ENCODE measurements around the gene FUCA1.
"Not testable (repeated sequence)": the region's sequence is repeated elsewhere in the genome, so short reads cannot be mapped to it uniquely, and the experiment has no call there.

FUCA1 gene

GRCh38 chr1:23843644-23844043 lies 24.4 kb downstream of the FUCA1 start:
- Histone ChIP-seq H2AFZ (ENCODE audit: low read length, unreplicated experiment) (no peak overlapping the region), H3K36me3 (ENCODE audit: insufficient read depth, low read length) (0 out of 2 replicates have a peak, but pooled peaks cover 5% of the 10 kb centered on the region), H3K4me3 (ENCODE audit: low read depth, low read length) (no peak overlapping the region), H3K4me1 (ENCODE audit: control insufficient read depth, insufficient read depth, low read length, unreplicated experiment) (no peaks in the 10 kb centered on the region), H3K79me2 (ENCODE audit: control insufficient read depth, insufficient read depth, low read length, unreplicated experiment) (no peaks in the 10 kb centered on the region), H3K27me3 (ENCODE audit: insufficient read depth, low read length) (0 out of 2 replicates have a peak, but pooled peaks cover 9% of the 10 kb centered on the region), H3K27ac (ENCODE audit: low read depth, low read length) (no peak overlapping the region)

- Histone ChIP-seq H3K27ac (ENCODE audit: low read depth, low read length) (no peak overlapping the region), H3K27me3 (ENCODE audit: insufficient read depth, low read length) (peaks cover 23% of the 10 kb centered on the region), H3K36me3 (ENCODE audit: insufficient read depth, low read length) (no peaks in the 10 kb centered on the region), H3K4me3 (ENCODE audit: low read depth, low read length) (peak overlapping the region; percentile 64), H3K4me1 (ENCODE audit: control insufficient read depth, insufficient read depth, low read length, unreplicated experiment) (no peaks in the 10 kb centered on the region), H2AFZ (ENCODE audit: low read length, unreplicated experiment) (no peak overlapping the region), H3K79me2 (ENCODE audit: control insufficient read depth, insufficient read depth, low read length, unreplicated experiment) (no peaks in the 10 kb centered on the region)
Measured at GRCh38 chr1:23838401-23838866, 29.7 kb downstream of the FUCA1 start.

- H3K27me3 ChIP-seq (ENCODE audit: insufficient read depth, low read length), result peaks cover 23% of the 10 kb centered on the region
- H3K36me3 ChIP-seq (ENCODE audit: insufficient read depth, low read length), result no peaks in the 10 kb centered on the region
- H3K4me3 ChIP-seq (ENCODE audit: low read depth, low read length), result peak overlapping the region; percentile 64
- H3K79me2 ChIP-seq (ENCODE audit: control insufficient read depth, insufficient read depth, low read length, unreplicated experiment), result no peaks in the 10 kb centered on the region
- H3K27ac ChIP-seq (ENCODE audit: low read depth, low read length), result no peak overlapping the region
- no peak overlapping the region for H2AFZ ChIP-seq (ENCODE audit: low read length, unreplicated experiment)
- H3K4me1 ChIP-seq (ENCODE audit: control insufficient read depth, insufficient read depth, low read length, unreplicated experiment), result no peaks in the 10 kb centered on the region
Measured at GRCh38 chr1:23837908-23838307, 30.2 kb downstream of the FUCA1 start.

GRCh38 chr1:23836037-23836436 lies 32.1 kb downstream of the FUCA1 start:
- Histone ChIP-seq H2AFZ (ENCODE audit: low read length, unreplicated experiment) (no peak overlapping the region), H3K36me3 (ENCODE audit: insufficient read depth, low read length) (no peaks in the 10 kb centered on the region), H3K4me3 (ENCODE audit: low read depth, low read length) (no peak overlapping the region), H3K27me3 (ENCODE audit: insufficient read depth, low read length) (peaks cover 14% of the 10 kb centered on the region), H3K27ac (ENCODE audit: low read depth, low read length) (no peak overlapping the region), H3K4me1 (ENCODE audit: control insufficient read depth, insufficient read depth, low read length, unreplicated experiment) (no peaks in the 10 kb centered on the region), H3K79me2 (ENCODE audit: control insufficient read depth, insufficient read depth, low read length, unreplicated experiment) (no peaks in the 10 kb centered on the region)

GRCh38 chr1:23834156-23834555 lies 33.9 kb downstream of the FUCA1 start:
- H3K4me3 ChIP-seq (ENCODE audit: low read depth, low read length); H3K4me1 ChIP-seq (ENCODE audit: control insufficient read depth, insufficient read depth, low read length, unreplicated experiment); H2AFZ ChIP-seq (ENCODE audit: low read length, unreplicated experiment); H3K79me2 ChIP-seq (ENCODE audit: control insufficient read depth, insufficient read depth, low read length, unreplicated experiment); H3K27ac ChIP-seq (ENCODE audit: low read depth, low read length); H3K36me3 ChIP-seq (ENCODE audit: insufficient read depth, low read length): not testable (repeated sequence)
- H3K27me3 ChIP-seq (ENCODE audit: insufficient read depth, low read length), result peaks cover 14% of the 10 kb centered on the region

GRCh38 chr1:23827717-23828116 lies 40.4 kb downstream of the FUCA1 start:
- Histone ChIP-seq H3K4me3 (ENCODE audit: low read depth, low read length) (no peak overlapping the region), H3K36me3 (ENCODE audit: insufficient read depth, low read length) (no peaks in the 10 kb centered on the region), H3K27ac (ENCODE audit: low read depth, low read length) (no peak overlapping the region), H3K27me3 (ENCODE audit: insufficient read depth, low read length) (no peaks in the 10 kb centered on the region), H3K79me2 (ENCODE audit: control insufficient read depth, insufficient read depth, low read length, unreplicated experiment) (peaks cover 17% of the 10 kb centered on the region), H3K4me1 (ENCODE audit: control insufficient read depth, insufficient read depth, low read length, unreplicated experiment) (peaks cover 12% of the 10 kb centered on the region), H2AFZ (ENCODE audit: low read length, unreplicated experiment) (peak overlapping the region; percentile 52)

GRCh38 chr1:23826590-23826989 lies 41.5 kb downstream of the FUCA1 start:
- H3K27me3 ChIP-seq (ENCODE audit: insufficient read depth, low read length); H2AFZ ChIP-seq (ENCODE audit: low read length, unreplicated experiment); H3K4me3 ChIP-seq (ENCODE audit: low read depth, low read length); H3K36me3 ChIP-seq (ENCODE audit: insufficient read depth, low read length); H3K27ac ChIP-seq (ENCODE audit: low read depth, low read length): not testable (repeated sequence)
- Histone ChIP-seq H3K79me2 (ENCODE audit: control insufficient read depth, insufficient read depth, low read length, unreplicated experiment) (peaks cover 17% of the 10 kb centered on the region), H3K4me1 (ENCODE audit: control insufficient read depth, insufficient read depth, low read length, unreplicated experiment) (peaks cover 12% of the 10 kb centered on the region)

GRCh38 chr1:23825762-23826522 lies 42.1 kb downstream of the FUCA1 start:
- Histone ChIP-seq H3K79me2 (ENCODE audit: control insufficient read depth, insufficient read depth, low read length, unreplicated experiment) (peaks cover 17% of the 10 kb centered on the region), H3K4me3 (ENCODE audit: low read depth, low read length) (peak overlapping the region; percentile 96), H3K4me1 (ENCODE audit: control insufficient read depth, insufficient read depth, low read length, unreplicated experiment) (peaks cover 12% of the 10 kb centered on the region), H3K36me3 (ENCODE audit: insufficient read depth, low read length) (no peaks in the 10 kb centered on the region), H2AFZ (ENCODE audit: low read length, unreplicated experiment) (peak overlapping the region; percentile 84), H3K27ac (ENCODE audit: low read depth, low read length) (0 out of 2 replicates have a peak overlapping the region, but pooled peaks have one; percentile 1), H3K27me3 (ENCODE audit: insufficient read depth, low read length) (no peaks in the 10 kb centered on the region)

GRCh38 chr1:23825076-23825761 lies 42.9 kb downstream of the FUCA1 start, which contains the start of gene HMGCL:
HMGCL (minus strand) TSS chr1:23825429; CDS start chr1:23825415, 14 bp downstream.
- Histone ChIP-seq H3K36me3 (ENCODE audit: insufficient read depth, low read length) (no peaks in the 10 kb centered on the region), H2AFZ (ENCODE audit: low read length, unreplicated experiment) (peak within 1 kb of the TSS; percentile 85), H3K79me2 (ENCODE audit: control insufficient read depth, insufficient read depth, low read length, unreplicated experiment) (peaks cover 17% of the 10 kb centered on the region), H3K4me3 (ENCODE audit: low read depth, low read length) (peak within 1 kb of the TSS; percentile 96), H3K27me3 (ENCODE audit: insufficient read depth, low read length) (no peaks in the 10 kb centered on the region), H3K27ac (ENCODE audit: low read depth, low read length) (peak within 1 kb of the TSS; percentile 69), H3K4me1 (ENCODE audit: control insufficient read depth, insufficient read depth, low read length, unreplicated experiment) (peaks cover 12% of the 10 kb centered on the region)

- Histone ChIP-seq H3K36me3 (ENCODE audit: insufficient read depth, low read length) (no peaks in the 10 kb centered on the region), H2AFZ (ENCODE audit: low read length, unreplicated experiment) (peak overlapping the region; percentile 85), H3K27me3 (ENCODE audit: insufficient read depth, low read length) (no peaks in the 10 kb centered on the region), H3K79me2 (ENCODE audit: control insufficient read depth, insufficient read depth, low read length, unreplicated experiment) (peaks cover 17% of the 10 kb centered on the region), H3K4me3 (ENCODE audit: low read depth, low read length) (peak overlapping the region; percentile 96), H3K27ac (ENCODE audit: low read depth, low read length) (peak overlapping the region; percentile 69), H3K4me1 (ENCODE audit: control insufficient read depth, insufficient read depth, low read length, unreplicated experiment) (peaks cover 12% of the 10 kb centered on the region)
Measured at GRCh38 chr1:23824711-23825075, 43.4 kb downstream of the FUCA1 start.

Measured in ACC112 (cell line).